Endothelial cell of umbilical vein (primary cell): ENCODE measurements around the gene SLIT1. TPM values are rescaled to one million over a fixed set of nuclear protein-coding genes. Genes with fewer than 3 reads are reported as not detected.

Experiments used
- BruUV-seq: library from RNA; stranded (reverse); fragments of 400-500 nt; replicated peaks from 2 replicates; lab custom pipeline; 2021; lab: Mats Ljungman, UMichigan
- CTCF ChIA-PET: fragments of 300-600, 350-600 bp; sonication (Branson Sonifier 250); formaldehyde crosslinking; loops from one replicate; lab custom pipeline; 2021; ENCODE audit warnings: antibody characterized with exemption, inconsistent platforms; lab: Charles Lee
- POLR2A ChIA-PET: fragments of 300-600, 350-600 bp; sonication (Branson Sonifier 250); formaldehyde crosslinking; loops from one replicate; lab custom pipeline; 2021; ENCODE audit warnings: antibody characterized with exemption, inconsistent platforms; lab: Charles Lee
- DNase-seq: peaks from one replicate; pipeline ENCODE4 v3.0.0-alpha.2; 2011; ENCODE audit warnings: low read depth, low spot score
- FAIRE-seq: peaks from 2 replicates; lab custom pipeline; 2011; peaks lifted over from hg19 to GRCh38; lab: Jason Lieb, UNC
- H2AFZ ChIP-seq: 2 replicates; pipeline ENCODE4 v1.6.0; 2012; ENCODE audit warnings: low read depth, low read length, control low read depth, inconsistent platforms
- H3K27ac ChIP-seq: 2 replicates; pipeline ENCODE4 v1.5.1; 2011; ENCODE audit warnings: low read depth, mild to moderate bottlenecking, control low read depth, low read length, moderate library complexity; ENCODE audit not compliant: insufficient read depth
- H3K27me3 ChIP-seq, 2 experiments: 2 replicates each; pipeline versions ENCODE4 v1.6.0 to v1.6.1; 2011; ENCODE audit warnings: low read length in 2 of 2, mixed read lengths in 1 of 2; ENCODE audit not compliant: control insufficient read depth in 2 of 2, insufficient read depth in 2 of 2
- H3K36me3 ChIP-seq, 2 experiments: 2 replicates in 1 of 2; 3 replicates in 1 of 2; pipeline ENCODE4 v1.5.1; 2011; ENCODE audit warnings: low read length in 2 of 2, mild to moderate bottlenecking in 1 of 2, moderate library complexity in 1 of 2; ENCODE audit not compliant: control insufficient read depth in 2 of 2, insufficient read depth in 2 of 2; ENCODE audit errors: extremely low read depth in 1 of 2
- H3K4me1 ChIP-seq: 3 replicates; pipeline ENCODE4 v1.5.1; 2011; ENCODE audit warnings: mild to moderate bottlenecking, low read length; ENCODE audit not compliant: control insufficient read depth, insufficient read depth; ENCODE audit errors: extremely low read depth
- H3K4me2 ChIP-seq: 2 replicates; pipeline ENCODE4 v1.6.1; 2011; ENCODE audit warnings: low read length, control low read depth, mixed read lengths; ENCODE audit not compliant: insufficient read depth
- H3K4me3 ChIP-seq, 3 experiments: fragments of 200-600 bp in 1 of 3; sonication (generic), shearing (Covaris generic) in 1 of 3; replicated peaks in 1 of 3; 2 replicates each; pipeline ENCODE4 v1.5.1; 2011 to 2016; ENCODE audit warnings: control low read depth in 3 of 3, low read length in 3 of 3, mild to moderate bottlenecking in 2 of 3, inconsistent platforms in 1 of 3, low read depth in 1 of 3, moderate library complexity in 1 of 3; ENCODE audit not compliant: insufficient read depth in 1 of 3
- H3K79me2 ChIP-seq: 2 replicates; pipeline ENCODE4 v1.6.0; 2012; ENCODE audit warnings: low read length, inconsistent platforms; ENCODE audit not compliant: control insufficient read depth, insufficient read depth
- H3K9ac ChIP-seq: replicated peaks from 2 replicates; pipeline ENCODE3; 2011; ENCODE audit warnings: low read length, control low read depth; ENCODE audit not compliant: insufficient read depth; ENCODE audit errors: extremely low read depth
- H3K9me1 ChIP-seq: replicated peaks from 3 replicates; pipeline ENCODE4 v1.6.0; 2011; ENCODE audit warnings: mild to moderate bottlenecking, low read length; ENCODE audit not compliant: control insufficient read depth, insufficient read depth; ENCODE audit errors: extremely low read depth
- H3K9me3 ChIP-seq: replicated peaks from 2 replicates; pipeline ENCODE4 v1.5.1; 2012; ENCODE audit warnings: low read length, inconsistent platforms; ENCODE audit not compliant: control insufficient read depth, insufficient read depth
- H4K20me1 ChIP-seq: replicated peaks from 2 replicates; pipeline ENCODE3; 2011; ENCODE audit warnings: mild to moderate bottlenecking, low read length; ENCODE audit not compliant: control insufficient read depth, insufficient read depth; ENCODE audit errors: extremely low read depth
- EZH2 ChIP-seq: IDR thresholded peaks from 2 replicates; pipeline ENCODE4 v1.6.1; 2012; ENCODE audit warnings: borderline replicate concordance, low read depth, mild to moderate bottlenecking, moderate library complexity, low read length, inconsistent platforms; ENCODE audit not compliant: severe bottlenecking
- FOS ChIP-seq: IDR thresholded peaks from 2 replicates; pipeline ENCODE4 v1.6.1; 2011; ENCODE audit warnings: mild to moderate bottlenecking, low read length, moderate library complexity, borderline replicate concordance; ENCODE audit not compliant: insufficient read depth
- GATA2 ChIP-seq: IDR thresholded peaks from 2 replicates; pipeline ENCODE4 v1.7.0; 2011; ENCODE audit warnings: low read depth, mild to moderate bottlenecking, moderate library complexity, mixed read lengths, low read length; ENCODE audit not compliant: insufficient read length, insufficient read depth
- JUN ChIP-seq: IDR thresholded peaks from 2 replicates; pipeline ENCODE4 v1.6.1; 2011; ENCODE audit warnings: borderline replicate concordance, low read depth; ENCODE audit not compliant: insufficient read length, insufficient read depth
- MAX ChIP-seq: IDR thresholded peaks from 2 replicates; pipeline ENCODE4 v1.6.1; 2011; ENCODE audit not compliant: insufficient read depth, insufficient read length
- MYC ChIP-seq: IDR thresholded peaks from one replicate; pipeline ENCODE4 v1.6.1; 2011; ENCODE audit warnings: mild to moderate bottlenecking, low read depth, low read length
- POLR2A ChIP-seq: IDR thresholded peaks from 2 replicates; pipeline ENCODE4 v1.6.1; 2012; ENCODE audit warnings: low read depth, mild to moderate bottlenecking, control low read depth, low read length
- POLR2AphosphoS5 ChIP-seq: IDR thresholded peaks from 2 replicates; pipeline ENCODE4 v1.6.1; 2012; ENCODE audit warnings: low read depth, mild to moderate bottlenecking, control low read depth, low read length, moderate library complexity; ENCODE audit not compliant: insufficient read depth
- dilution Hi-C: fragments of 300-500 bp; cut with MboI; formaldehyde crosslinking; loops from one replicate; pipeline ENCODE4 v1.15.0; 2019; ENCODE audit warnings: low sequenced_read_pairs; ENCODE audit not compliant: extremely low pct_ligation_motif_present
- intact Hi-C: fragments of 100-400 bp; cut with micrococcal nuclease; formaldehyde crosslinking; loops from one replicate; pipeline ENCODE4 v1.10.0; 2022
- polyA plus RNA-seq, 4 experiments: library from polyadenylated mRNA; depleted of rRNA in 3 of 4; stranded (reverse) in 3 of 4; unstranded in 1 of 4; fragments of >200 nt; gene quantifications; 2 replicates each; pipeline versions ENCODE4 v1.2.1 to v1.2.3, GENCODE V29; 2011 to 2012; ENCODE audit warnings: missing spikeins in 1 of 4
- total RNA-seq: library from RNA; stranded (reverse); gene quantifications from 2 replicates; pipeline ENCODE4 v1.2.3, GENCODE V29; 2021
- TF ChIP-seq, protein P1 (sequence below), 2 donors: IDR thresholded peaks; 1 replicate in 1 of 2; 2 replicates in 1 of 2; pipeline ENCODE4 v1.5.1; 2011; ENCODE audit warnings: low read length in 2 of 2, mild to moderate bottlenecking in 2 of 2, moderate library complexity in 2 of 2, control low read depth in 1 of 2, inconsistent platforms in 1 of 2, low read depth in 1 of 2; ENCODE audit not compliant: insufficient read depth in 1 of 2; ENCODE audit errors: extremely low read depth in 1 of 2

SLIT1 gene
- total and polyA plus RNA-seq, 2 donors (not counting 3 experiments of a cell fraction or from before 2014, with no cell fraction given): 0.04 to 0.20 TPM

DNA sequence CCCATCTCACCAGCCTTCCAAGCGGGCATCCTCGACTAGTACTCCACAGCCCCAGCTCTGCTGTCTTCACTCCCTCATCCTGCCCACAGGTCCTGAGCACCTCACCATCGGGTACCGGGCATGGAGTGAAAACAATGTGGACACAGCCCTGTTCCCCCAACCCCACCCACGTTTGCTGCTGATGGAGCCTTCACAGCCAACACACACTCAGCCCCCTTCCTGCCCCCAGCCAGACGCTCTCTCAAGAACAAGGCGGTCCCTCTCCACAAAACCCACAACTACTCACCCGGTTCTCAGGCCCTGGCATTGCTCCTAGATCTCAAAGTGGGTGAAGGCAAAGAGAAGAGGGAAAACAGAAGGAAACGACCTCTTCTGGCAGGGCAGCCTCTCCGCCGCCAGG, 56.1 kb downstream of the SLIT1 start:
- no peak for DNase-seq
- H3K4me2 ChIP-seq: no peak overlapping the region
- H3K9me1 ChIP-seq: no peaks in the 10 kb centered on the region
- no peaks in the 10 kb centered on the region for H3K9me3 ChIP-seq
- CTCF ChIA-PET: interaction anchor here (1.2 kb wide), 1 partner anchor 56 kb away, joined by 3 read pairs; no protein-coding TSS in a partner anchor
- no peaks in the 10 kb centered on the region for H3K4me1 ChIP-seq
- intact Hi-C loops (no loop called here), dilution Hi-C loops (no loop called here)
- H3K4me3 ChIP-seq: no peak overlapping the region
- POLR2A ChIA-PET: no interaction called here
- H3K27ac ChIP-seq: no peak overlapping the region
- no peaks in the 10 kb centered on the region for H4K20me1 ChIP-seq
- no peak overlapping the region for H2AFZ ChIP-seq
- no TSS peak for BruUV-seq
- no peak overlapping the region for H3K9ac ChIP-seq
- H3K36me3 ChIP-seq: no peaks in the 10 kb centered on the region
- TF ChIP-seq JUN: no peak
- TF ChIP-seq POLR2AphosphoS5: no peak
- TF ChIP-seq GATA2: no peak
- TF ChIP-seq EZH2: no peak
- TF ChIP-seq MYC: no peak
- TF ChIP-seq, protein P1, sequence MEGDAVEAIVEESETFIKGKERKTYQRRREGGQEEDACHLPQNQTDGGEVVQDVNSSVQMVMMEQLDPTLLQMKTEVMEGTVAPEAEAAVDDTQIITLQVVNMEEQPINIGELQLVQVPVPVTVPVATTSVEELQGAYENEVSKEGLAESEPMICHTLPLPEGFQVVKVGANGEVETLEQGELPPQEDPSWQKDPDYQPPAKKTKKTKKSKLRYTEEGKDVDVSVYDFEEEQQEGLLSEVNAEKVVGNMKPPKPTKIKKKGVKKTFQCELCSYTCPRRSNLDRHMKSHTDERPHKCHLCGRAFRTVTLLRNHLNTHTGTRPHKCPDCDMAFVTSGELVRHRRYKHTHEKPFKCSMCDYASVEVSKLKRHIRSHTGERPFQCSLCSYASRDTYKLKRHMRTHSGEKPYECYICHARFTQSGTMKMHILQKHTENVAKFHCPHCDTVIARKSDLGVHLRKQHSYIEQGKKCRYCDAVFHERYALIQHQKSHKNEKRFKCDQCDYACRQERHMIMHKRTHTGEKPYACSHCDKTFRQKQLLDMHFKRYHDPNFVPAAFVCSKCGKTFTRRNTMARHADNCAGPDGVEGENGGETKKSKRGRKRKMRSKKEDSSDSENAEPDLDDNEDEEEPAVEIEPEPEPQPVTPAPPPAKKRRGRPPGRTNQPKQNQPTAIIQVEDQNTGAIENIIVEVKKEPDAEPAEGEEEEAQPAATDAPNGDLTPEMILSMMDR (IDR thresholded peaks at IDR 0.05; ENCODE audit: extremely low read depth in 1 of 2, insufficient read depth in 1 of 2, low read depth in 1 of 2, low read length in 2 of 2): no peak
- no peak for TF ChIP-seq MAX
- no peak for TF ChIP-seq FOS
- TF ChIP-seq POLR2A: no peak
- no peak for FAIRE-seq
- no peaks in the 10 kb centered on the region for H3K27me3 ChIP-seq
- no peaks in the 10 kb centered on the region for H3K79me2 ChIP-seq
